OCI-LY3 (cell line): Measurements from ENCODE around the gene ETFB.

ENCODE experiments used
- H2AFZ ChIP-seq: fragments of 200-600, 300-600 bp; shearing (Covaris generic); 2 replicates; pipeline ENCODE4 v1.6.0; 2014; ENCODE audit warnings: antibody characterized with exemption, low read depth, low read length
- H3K27ac ChIP-seq: fragments of 200-600, 300-600 bp; sonication (generic); 2 replicates; pipeline ENCODE4 v1.5.1; 2014; ENCODE audit warnings: mild to moderate bottlenecking, low read length, moderate library complexity, mixed read lengths
- H3K27me3 ChIP-seq: fragments of 200-600, 300-600 bp; sonication (generic); 2 replicates; pipeline ENCODE4 v1.6.1; 2014; ENCODE audit warnings: low read depth, low read length, mixed read lengths
- H3K36me3 ChIP-seq: fragments of 200-600, 300-600 bp; sonication (generic); replicated peaks from 2 replicates; pipeline ENCODE3; 2014; ENCODE audit warnings: low read depth, low read length, mixed read lengths
- H3K4me1 ChIP-seq: fragments of 300-600, 200-600 bp; sonication (generic); 2 replicates; pipeline ENCODE4 v1.6.1; 2014; ENCODE audit warnings: low read length, mixed read lengths
- H3K4me2 ChIP-seq: fragments of 200-600, 300-600 bp; sonication (generic); 2 replicates; pipeline ENCODE4 v1.6.1; 2014; ENCODE audit warnings: low read length, mixed read lengths
- H3K4me3 ChIP-seq: fragments of 300-600, 200-600 bp; sonication (generic); 2 replicates; pipeline ENCODE4 v1.5.1; 2014; ENCODE audit warnings: antibody characterized with exemption, mild to moderate bottlenecking, low read length, moderate library complexity
- H3K79me2 ChIP-seq: fragments of 300-600, 200-600 bp; shearing (Covaris generic); 2 replicates; pipeline ENCODE4 v1.6.1; 2014; ENCODE audit warnings: mild to moderate bottlenecking, low read length, mixed read lengths
- H3K9ac ChIP-seq: fragments of 300-600, 200-600 bp; shearing (Covaris generic); 2 replicates; pipeline ENCODE4 v1.6.0; 2014; ENCODE audit warnings: mild to moderate bottlenecking, low read length, moderate library complexity
- H3K9me3 ChIP-seq: fragments of 200-600, 300-600 bp; shearing (Covaris generic); 2 replicates; pipeline ENCODE4 v1.6.1; 2014; ENCODE audit warnings: low read length, mixed read lengths; ENCODE audit not compliant: insufficient read depth
- H4K20me1 ChIP-seq: fragments of 200-600, 300-600 bp; sonication (generic); 2 replicates; pipeline ENCODE4 v1.6.1; 2016; ENCODE audit warnings: low read length, mixed read lengths; ENCODE audit not compliant: insufficient read depth
- EZH2phosphoT487 ChIP-seq: fragments of 200-600 bp; shearing (Covaris generic); IDR thresholded peaks from 2 replicates; pipeline ENCODE4 v1.6.1; 2018; ENCODE audit warnings: antibody characterized with exemption, mixed run types, low read depth
- TF ChIP-seq, protein P1 (sequence below): fragments of 200-600, 300-600 bp; sonication (generic); IDR thresholded peaks from 2 replicates; pipeline ENCODE4 v1.5.1; 2014; ENCODE audit warnings: antibody characterized with exemption, low read length, low read depth

The ETFB gene

DNA sequence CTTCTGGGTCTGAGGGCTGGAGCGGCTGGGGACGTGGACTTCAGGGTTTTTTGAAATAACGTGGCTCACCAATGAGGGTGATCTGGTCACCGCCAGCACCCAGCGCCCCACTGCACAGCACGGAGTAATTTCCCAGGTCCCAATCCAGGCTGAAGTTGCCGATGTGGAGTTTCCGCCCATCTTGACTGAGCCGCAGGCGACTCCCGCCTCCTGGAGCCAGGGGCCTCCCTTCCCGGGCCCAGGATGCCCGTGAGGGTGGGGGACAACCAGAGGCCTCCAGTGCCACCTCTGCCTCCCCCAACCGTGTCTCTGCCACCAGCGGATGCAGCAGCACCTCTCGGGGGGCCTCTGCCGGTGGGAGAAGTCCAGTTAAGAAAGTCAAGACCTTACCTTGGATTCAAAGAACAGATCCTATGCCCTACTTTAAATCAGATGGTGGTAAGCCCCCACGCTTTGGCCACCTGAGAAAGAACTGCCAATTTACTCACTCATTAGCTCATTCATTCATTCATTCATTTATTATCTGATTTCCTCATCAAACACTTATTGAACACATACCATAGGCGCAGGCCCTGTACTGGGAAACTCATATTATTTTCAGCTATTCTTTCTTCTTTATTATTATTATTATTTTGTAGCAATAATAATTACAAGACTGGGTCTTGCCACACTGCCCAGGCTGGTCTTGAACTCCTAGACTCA lies 28.2 kb downstream of the ETFB start:
- H3K9me3 ChIP-seq = no peaks in the 10 kb centered on the region
- H3K36me3 ChIP-seq = no peaks in the 10 kb centered on the region
- H3K9ac ChIP-seq = no peak overlapping the region
- TF ChIP-seq, protein P1, sequence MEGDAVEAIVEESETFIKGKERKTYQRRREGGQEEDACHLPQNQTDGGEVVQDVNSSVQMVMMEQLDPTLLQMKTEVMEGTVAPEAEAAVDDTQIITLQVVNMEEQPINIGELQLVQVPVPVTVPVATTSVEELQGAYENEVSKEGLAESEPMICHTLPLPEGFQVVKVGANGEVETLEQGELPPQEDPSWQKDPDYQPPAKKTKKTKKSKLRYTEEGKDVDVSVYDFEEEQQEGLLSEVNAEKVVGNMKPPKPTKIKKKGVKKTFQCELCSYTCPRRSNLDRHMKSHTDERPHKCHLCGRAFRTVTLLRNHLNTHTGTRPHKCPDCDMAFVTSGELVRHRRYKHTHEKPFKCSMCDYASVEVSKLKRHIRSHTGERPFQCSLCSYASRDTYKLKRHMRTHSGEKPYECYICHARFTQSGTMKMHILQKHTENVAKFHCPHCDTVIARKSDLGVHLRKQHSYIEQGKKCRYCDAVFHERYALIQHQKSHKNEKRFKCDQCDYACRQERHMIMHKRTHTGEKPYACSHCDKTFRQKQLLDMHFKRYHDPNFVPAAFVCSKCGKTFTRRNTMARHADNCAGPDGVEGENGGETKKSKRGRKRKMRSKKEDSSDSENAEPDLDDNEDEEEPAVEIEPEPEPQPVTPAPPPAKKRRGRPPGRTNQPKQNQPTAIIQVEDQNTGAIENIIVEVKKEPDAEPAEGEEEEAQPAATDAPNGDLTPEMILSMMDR = no peak
- no peak for TF ChIP-seq EZH2phosphoT487
- H3K79me2 ChIP-seq = no peaks in the 10 kb centered on the region
- peaks cover 9% of the 10 kb centered on the region; the same call in 1 of the 2 replicates for H3K27me3 ChIP-seq
- H3K27ac ChIP-seq = no peak overlapping the region
- no peak overlapping the region for H2AFZ ChIP-seq
- H4K20me1 ChIP-seq = no peaks in the 10 kb centered on the region
- peak overlapping the region; percentile 85 for H3K4me2 ChIP-seq
- peak overlapping the region; percentile 79; the same call in 1 of the 2 replicates for H3K4me3 ChIP-seq
- peaks cover 3% of the 10 kb centered on the region; the same call in 1 of the 2 replicates for H3K4me1 ChIP-seq

DNA sequence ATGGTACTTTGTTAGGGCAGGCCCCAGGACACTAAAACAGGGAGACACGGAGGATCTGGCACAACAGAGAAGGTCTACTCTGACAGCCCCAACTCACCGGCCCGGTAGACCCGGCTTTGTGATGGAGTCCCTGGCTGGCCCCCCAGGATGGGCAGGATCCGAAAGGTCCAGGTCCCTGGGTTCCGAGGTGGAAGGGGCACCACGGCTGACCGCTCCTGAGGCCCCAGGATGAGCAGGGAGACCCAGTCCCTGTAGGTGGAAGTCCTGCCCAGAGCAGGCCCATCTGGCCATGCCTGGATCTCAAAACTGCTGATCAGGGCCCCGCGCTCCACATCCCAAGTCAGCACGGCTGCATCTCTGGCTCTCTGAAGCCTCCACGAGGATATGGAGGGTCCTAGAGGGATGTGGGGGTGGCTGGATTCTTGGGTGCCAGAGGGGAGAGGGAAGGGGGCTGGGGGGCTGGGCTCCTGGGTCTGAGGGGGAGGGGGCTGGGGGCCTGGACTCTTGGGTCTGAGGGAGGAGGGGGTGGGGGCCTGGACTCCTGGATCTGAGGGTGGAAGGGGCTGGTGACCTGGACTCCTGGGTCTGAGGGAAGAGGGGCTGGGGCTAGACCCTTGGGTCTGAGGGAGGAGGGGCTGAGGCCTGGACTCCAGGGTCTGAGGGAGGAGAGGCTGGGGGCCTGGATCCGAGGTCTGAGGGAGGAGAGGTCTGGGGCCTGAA lies 28.9 kb downstream of the ETFB start:
- Histone ChIP-seq H2AFZ (no peak overlapping the region), H3K9ac (no peak overlapping the region), H3K4me3 (no peak overlapping the region), H4K20me1 (no peaks in the 10 kb centered on the region), H3K79me2 (no peaks in the 10 kb centered on the region), H3K4me1 (peaks cover 3% of the 10 kb centered on the region; the same call in 1 of the 2 replicates), H3K27me3 (peaks cover 9% of the 10 kb centered on the region; the same call in 1 of the 2 replicates), H3K27ac (no peak overlapping the region), H3K36me3 (no peaks in the 10 kb centered on the region), H3K4me2 (no peak overlapping the region), H3K9me3 (no peaks in the 10 kb centered on the region)
- TF ChIP-seq EZH2phosphoT487 = no peak
- TF ChIP-seq, protein P1 = no peak

DNA sequence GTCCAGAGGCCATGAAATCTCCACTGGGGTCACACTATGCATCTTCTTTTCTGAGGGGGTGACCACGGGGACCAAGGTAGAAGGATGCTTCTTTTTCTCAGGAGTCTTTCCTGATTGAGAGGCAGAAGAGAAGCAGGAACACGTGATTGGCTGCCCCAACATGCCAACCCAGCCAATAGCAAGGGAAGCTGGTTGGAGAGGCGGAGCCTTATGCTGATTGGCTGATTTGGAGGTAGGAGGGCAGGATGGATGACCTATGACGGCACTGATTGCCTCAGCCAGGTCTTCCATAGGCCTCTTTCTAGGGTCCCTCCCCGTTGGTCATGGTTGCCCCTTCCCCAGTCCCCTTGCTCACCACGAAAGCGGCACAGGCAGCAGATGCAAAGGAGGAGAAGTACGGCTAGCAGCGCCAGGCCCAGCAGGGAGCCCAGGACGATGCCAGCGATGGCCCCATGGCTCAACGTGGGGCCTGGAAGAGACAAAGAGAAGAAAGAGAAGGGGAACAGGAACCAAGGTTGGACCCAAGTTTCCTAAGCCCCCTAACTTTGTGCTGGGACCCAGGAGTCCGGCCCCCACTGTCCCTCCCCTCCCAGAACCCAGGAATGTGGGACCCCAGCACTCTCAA lies 32.2 kb downstream of the ETFB start:
- Histone ChIP-seq H3K9me3 (no peaks in the 10 kb centered on the region), H3K79me2 (no peaks in the 10 kb centered on the region), H3K27ac (no peak overlapping the region), H3K9ac (no peak overlapping the region), H3K36me3 (no peaks in the 10 kb centered on the region), H4K20me1 (no peaks in the 10 kb centered on the region), H3K4me3 (no peak overlapping the region), H3K27me3 (no peaks in the 10 kb centered on the region), H3K4me2 (no peak overlapping the region), H2AFZ (no peak overlapping the region), H3K4me1 (peaks cover 3% of the 10 kb centered on the region; the same call in 1 of the 2 replicates)
- TF ChIP-seq EZH2phosphoT487 = no peak
- TF ChIP-seq, protein P1 = no peak

DNA sequence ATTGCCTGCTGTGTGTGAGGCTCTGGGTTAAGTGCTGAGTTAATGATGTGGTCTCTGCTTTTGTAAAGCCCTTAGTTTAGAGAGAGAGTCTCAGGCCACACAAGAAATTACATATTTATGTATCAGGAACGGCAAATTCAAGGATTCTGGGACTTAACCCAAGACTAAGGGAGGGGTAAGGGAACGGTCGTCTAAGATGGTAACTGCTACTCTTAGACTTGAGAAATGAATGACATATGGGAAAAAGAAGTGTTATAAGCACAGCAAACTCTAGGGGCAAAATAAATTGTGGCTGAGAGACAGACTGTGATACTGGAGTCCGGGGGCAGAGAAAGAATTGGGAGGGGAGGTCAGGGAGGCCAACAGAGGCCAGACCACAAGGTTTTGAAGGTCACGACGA lies 34.5 kb downstream of the ETFB start:
- no peak for TF ChIP-seq EZH2phosphoT487
- TF ChIP-seq, protein P1 = no peak
- H3K9me3 ChIP-seq = no peaks in the 10 kb centered on the region

More for the DNA sequence above, 34.5 kb downstream of the ETFB start:
- Histone ChIP-seq H3K9ac (no peak overlapping the region), H3K27ac (no peak overlapping the region), H3K4me3 (no peak overlapping the region), H3K4me1 (no peaks in the 10 kb centered on the region), H3K79me2 (no peaks in the 10 kb centered on the region), H2AFZ (no peak overlapping the region), H3K4me2 (no peak overlapping the region), H3K36me3 (no peaks in the 10 kb centered on the region), H4K20me1 (no peaks in the 10 kb centered on the region), H3K27me3 (no peaks in the 10 kb centered on the region)
